HG02870 (cell line): ENCODE measurements around the gene PAX7.
"Not testable (repeated sequence)": the region's sequence is repeated elsewhere in the genome, so short reads cannot be mapped to it uniquely, and the experiment has no call there.

Experiments
- ATAC-seq: cut with Tn5 transposase; IDR thresholded peaks from one replicate; pipeline ENCODE4 v1.9.1; 2021; ENCODE audit warnings: mild to moderate bottlenecking, moderate library complexity; ENCODE audit not compliant: unreplicated experiment

The PAX7 gene

GRCh38 chr1:18724801-18725200, 94.2 kb downstream of the PAX7 start:
- no peak for ATAC-seq

GRCh38 chr1:18725231-18725895, 94.7 kb downstream of the PAX7 start:
- ATAC-seq: no peak

- no peak for ATAC-seq
Measured at GRCh38 chr1:18726368-18726767, 95.7 kb downstream of the PAX7 start.

GRCh38 chr1:18727956-18728355, 97.3 kb downstream of the PAX7 start:
- ATAC-seq: no peak

GRCh38 chr1:18730321-18730720, 99.7 kb downstream of the PAX7 start:
- no peak for ATAC-seq

GRCh38 chr1:18731148-18731547, 100.5 kb downstream of the PAX7 start:
- ATAC-seq: no peak

GRCh38 chr1:18731591-18732235, 101.1 kb downstream of the PAX7 start:
- ATAC-seq: no peak

- ATAC-seq: no peak
Measured at GRCh38 chr1:18732686-18733085, 102.0 kb downstream of the PAX7 start.

- no peak for ATAC-seq
Measured at GRCh38 chr1:18734001-18734400, 103.4 kb downstream of the PAX7 start.

GRCh38 chr1:18734461-18735223, 104.0 kb downstream of the PAX7 start:
- ATAC-seq: no peak

- no peak for ATAC-seq
Measured at GRCh38 chr1:18735224-18735997, 104.8 kb downstream of the PAX7 start.

GRCh38 chr1:18736958-18737357, 106.3 kb downstream of the PAX7 start:
- no peak for ATAC-seq

- ATAC-seq: no peak
Measured at GRCh38 chr1:18738126-18738525, 107.5 kb downstream of the PAX7 start.

GRCh38 chr1:18738617-18739016, 108.0 kb downstream of the PAX7 start:
- ATAC-seq: no peak

- no peak for ATAC-seq
Measured at GRCh38 chr1:18739408-18739807, 108.8 kb downstream of the PAX7 start.

GRCh38 chr1:18739897-18740296, 109.3 kb downstream of the PAX7 start:
- ATAC-seq: no peak

GRCh38 chr1:18740617-18741016, 110.0 kb downstream of the PAX7 start:
- ATAC-seq: no peak

GRCh38 chr1:18743233-18743632, 112.6 kb downstream of the PAX7 start:
- ATAC-seq: no peak

GRCh38 chr1:18744381-18744780, 113.7 kb downstream of the PAX7 start:
- ATAC-seq: not testable (repeated sequence)

GRCh38 chr1:18746981-18747380, 116.3 kb downstream of the PAX7 start:
- no peak for ATAC-seq

GRCh38 chr1:18747671-18748070, 117.0 kb downstream of the PAX7 start:
- ATAC-seq: no peak
